DOHH2 (cell line): Measurements from ENCODE around the gene ARHGEF16.

Experiments used
- H3F3A ChIP-seq: fragments of 200-600 bp; sonication (generic), shearing (Covaris generic); 2 replicates; pipeline ENCODE4 v1.6.0; 2016; ENCODE audit warnings: antibody characterized with exemption, mild to moderate bottlenecking; ENCODE audit not compliant: control insufficient read depth, insufficient read depth
- H3K27ac ChIP-seq: fragments of 200-600 bp; sonication (generic); 2 replicates; pipeline ENCODE4 v1.5.1; 2014; ENCODE audit warnings: low read depth, mild to moderate bottlenecking, low read length, moderate library complexity
- H3K27me3 ChIP-seq: fragments of 200-600 bp; sonication (generic); 2 replicates; pipeline ENCODE4 v1.6.1; 2014; ENCODE audit warnings: mild to moderate bottlenecking, low read length, mixed read lengths; ENCODE audit not compliant: control insufficient read depth
- H3K36me3 ChIP-seq: fragments of 200-600 bp; sonication (generic); 2 replicates; pipeline ENCODE4 v1.6.1; 2014; ENCODE audit warnings: mild to moderate bottlenecking, low read length, moderate library complexity, mixed read lengths; ENCODE audit not compliant: control insufficient read depth
- H3K4me1 ChIP-seq: fragments of 200-600 bp; sonication (generic); 2 replicates; pipeline ENCODE4 v1.6.1; 2014; ENCODE audit warnings: mild to moderate bottlenecking, low read length, mixed read lengths; ENCODE audit not compliant: control insufficient read depth
- H3K4me2 ChIP-seq: fragments of 200-600 bp; sonication (generic); 2 replicates; pipeline ENCODE4 v1.6.0; 2014; ENCODE audit warnings: mild to moderate bottlenecking, low read length, moderate library complexity
- H3K4me3 ChIP-seq: fragments of 200-600 bp; sonication (generic); 2 replicates; pipeline ENCODE4 v1.5.1; 2014; ENCODE audit warnings: mild to moderate bottlenecking, low read length, mixed read lengths
- H3K79me2 ChIP-seq: fragments of 200-600 bp; sonication (generic); 2 replicates; pipeline ENCODE4 v1.6.1; 2014; ENCODE audit warnings: mild to moderate bottlenecking, low read length, mixed read lengths; ENCODE audit not compliant: control insufficient read depth
- H3K9me2 ChIP-seq: fragments of 200-600 bp; sonication (generic); replicated peaks from 2 replicates; pipeline ENCODE4 v1.6.1; 2014; ENCODE audit warnings: mild to moderate bottlenecking, low read length, mixed read lengths; ENCODE audit not compliant: control insufficient read depth
- H3K9me3 ChIP-seq: fragments of 200-600 bp; sonication (generic); 2 replicates; pipeline ENCODE4 v1.6.1; 2014; ENCODE audit warnings: antibody characterized with exemption, low read length, mixed read lengths; ENCODE audit not compliant: control insufficient read depth, insufficient read depth
- H4K20me1 ChIP-seq: fragments of 200-600 bp; sonication (generic); 2 replicates; pipeline ENCODE4 v1.6.0; 2014; ENCODE audit warnings: low read depth, mild to moderate bottlenecking, antibody characterized with exemption, low read length, moderate library complexity; ENCODE audit not compliant: control insufficient read depth, insufficient read depth
- EZH2phosphoT487 ChIP-seq: fragments of 200-600 bp; sonication (generic); IDR thresholded peaks from 2 replicates; pipeline ENCODE4 v1.6.1; 2017; ENCODE audit warnings: borderline replicate concordance, mild to moderate bottlenecking, antibody characterized with exemption, low read length, moderate library complexity, mixed read lengths
- TF ChIP-seq, protein P1 (sequence below): fragments of 200-600 bp; sonication (generic); IDR thresholded peaks from one replicate; pipeline ENCODE4 v1.5.1; 2014; ENCODE audit warnings: antibody characterized with exemption, mild to moderate bottlenecking, low read depth, low read length; ENCODE audit not compliant: poor library complexity, severe bottlenecking

ARHGEF16 gene

GRCh38 chr1:3472906-3473305 is 18.4 kb downstream of the ARHGEF16 start:
- Histone ChIP-seq H3F3A (no peaks in the 10 kb centered on the region), H3K4me2 (no peak overlapping the region), H3K4me3 (no peak overlapping the region), H3K27ac (no peak overlapping the region), H3K4me1 (no peaks in the 10 kb centered on the region), H3K79me2 (no peaks in the 10 kb centered on the region), H4K20me1 (no peaks in the 10 kb centered on the region), H3K27me3 (no peaks in the 10 kb centered on the region), H3K36me3 (no peaks in the 10 kb centered on the region), H3K9me3 (no peaks in the 10 kb centered on the region), H3K9me2 (no peaks in the 10 kb centered on the region)
- no peak for TF ChIP-seq EZH2phosphoT487
- TF ChIP-seq, protein P1, sequence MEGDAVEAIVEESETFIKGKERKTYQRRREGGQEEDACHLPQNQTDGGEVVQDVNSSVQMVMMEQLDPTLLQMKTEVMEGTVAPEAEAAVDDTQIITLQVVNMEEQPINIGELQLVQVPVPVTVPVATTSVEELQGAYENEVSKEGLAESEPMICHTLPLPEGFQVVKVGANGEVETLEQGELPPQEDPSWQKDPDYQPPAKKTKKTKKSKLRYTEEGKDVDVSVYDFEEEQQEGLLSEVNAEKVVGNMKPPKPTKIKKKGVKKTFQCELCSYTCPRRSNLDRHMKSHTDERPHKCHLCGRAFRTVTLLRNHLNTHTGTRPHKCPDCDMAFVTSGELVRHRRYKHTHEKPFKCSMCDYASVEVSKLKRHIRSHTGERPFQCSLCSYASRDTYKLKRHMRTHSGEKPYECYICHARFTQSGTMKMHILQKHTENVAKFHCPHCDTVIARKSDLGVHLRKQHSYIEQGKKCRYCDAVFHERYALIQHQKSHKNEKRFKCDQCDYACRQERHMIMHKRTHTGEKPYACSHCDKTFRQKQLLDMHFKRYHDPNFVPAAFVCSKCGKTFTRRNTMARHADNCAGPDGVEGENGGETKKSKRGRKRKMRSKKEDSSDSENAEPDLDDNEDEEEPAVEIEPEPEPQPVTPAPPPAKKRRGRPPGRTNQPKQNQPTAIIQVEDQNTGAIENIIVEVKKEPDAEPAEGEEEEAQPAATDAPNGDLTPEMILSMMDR: no peak

DNA sequence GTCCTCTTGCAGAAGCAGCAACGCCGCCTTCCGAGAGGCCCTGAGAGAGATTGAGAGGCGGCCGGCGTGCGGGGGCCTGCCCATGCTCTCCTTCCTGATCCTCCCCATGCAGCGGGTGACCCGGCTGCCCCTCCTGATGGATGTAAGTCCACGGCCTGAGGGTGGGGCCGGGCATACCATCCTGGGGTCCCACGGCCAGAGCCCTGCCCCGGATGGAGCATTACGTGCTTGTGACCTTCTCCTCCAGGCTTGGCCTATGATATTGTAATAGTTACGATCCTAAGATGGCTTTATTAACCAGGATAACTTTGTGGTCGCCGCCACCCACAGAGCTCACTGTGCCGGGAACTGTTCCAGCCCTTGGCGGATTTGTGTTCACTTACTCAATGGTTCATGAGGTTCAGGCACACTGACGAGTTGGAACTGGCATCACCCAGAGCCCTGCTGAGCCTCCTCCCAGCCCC is 18.9 kb downstream of the ARHGEF16 start:
- Histone ChIP-seq H3K9me2 (no peaks in the 10 kb centered on the region), H3K4me2 (no peak overlapping the region), H4K20me1 (no peaks in the 10 kb centered on the region), H3K9me3 (no peaks in the 10 kb centered on the region), H3K27ac (no peak overlapping the region), H3K4me3 (no peak overlapping the region), H3K36me3 (no peaks in the 10 kb centered on the region), H3K4me1 (no peaks in the 10 kb centered on the region), H3F3A (no peaks in the 10 kb centered on the region), H3K27me3 (no peaks in the 10 kb centered on the region), H3K79me2 (no peaks in the 10 kb centered on the region)
- TF ChIP-seq EZH2phosphoT487: no peak
- TF ChIP-seq, protein P1: no peak

GRCh38 chr1:3474016-3474415 is 19.6 kb downstream of the ARHGEF16 start:
- Histone ChIP-seq H3K9me3 (no peaks in the 10 kb centered on the region), H3K79me2 (no peaks in the 10 kb centered on the region), H3K4me1 (no peaks in the 10 kb centered on the region), H3K4me3 (no peak overlapping the region), H3K9me2 (no peaks in the 10 kb centered on the region), H3F3A (no peaks in the 10 kb centered on the region), H3K27me3 (no peaks in the 10 kb centered on the region), H4K20me1 (no peaks in the 10 kb centered on the region), H3K27ac (no peak overlapping the region), H3K4me2 (no peak overlapping the region), H3K36me3 (no peaks in the 10 kb centered on the region)
- no peak for TF ChIP-seq EZH2phosphoT487
- TF ChIP-seq, protein P1: no peak

- Histone ChIP-seq H4K20me1 (no peaks in the 10 kb centered on the region), H3F3A (no peaks in the 10 kb centered on the region), H3K4me3 (no peak overlapping the region), H3K27ac (no peak overlapping the region), H3K79me2 (no peaks in the 10 kb centered on the region), H3K36me3 (no peaks in the 10 kb centered on the region), H3K4me1 (no peaks in the 10 kb centered on the region), H3K27me3 (no peaks in the 10 kb centered on the region), H3K9me2 (no peaks in the 10 kb centered on the region), H3K4me2 (no peak overlapping the region), H3K9me3 (no peaks in the 10 kb centered on the region)
- TF ChIP-seq EZH2phosphoT487: no peak
- TF ChIP-seq, protein P1: no peak
These were observed 20.0 kb downstream of the ARHGEF16 start for GRCh38 chr1:3474421-3474820.
